ENCODE data around the gene ABCA4.
"Not testable (repeated sequence)": the region's sequence is repeated elsewhere in the genome, so short reads cannot be mapped to it uniquely, and the experiment has no call there.

The ABCA4 gene

DNA sequence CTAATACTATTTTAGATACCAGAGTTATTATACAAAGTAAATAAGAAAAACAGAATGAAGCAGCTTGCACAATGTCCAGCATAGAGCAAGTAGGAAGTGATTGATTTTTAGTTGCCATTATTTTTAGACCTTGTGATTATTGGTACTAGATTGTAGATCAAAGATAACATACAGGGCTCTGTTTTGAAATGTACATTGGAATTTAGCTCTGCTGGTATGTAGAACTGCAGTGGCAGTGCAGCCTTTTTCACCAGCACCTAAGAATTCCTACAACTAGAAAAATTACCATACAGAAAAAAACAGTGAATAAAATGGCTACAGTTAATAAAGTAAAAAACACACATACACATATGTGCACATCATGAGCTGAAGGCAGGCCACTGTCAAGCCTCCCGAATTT, 32.2 kb upstream of the ABCA4 start:
- TF ChIP-seq, protein P1, sequence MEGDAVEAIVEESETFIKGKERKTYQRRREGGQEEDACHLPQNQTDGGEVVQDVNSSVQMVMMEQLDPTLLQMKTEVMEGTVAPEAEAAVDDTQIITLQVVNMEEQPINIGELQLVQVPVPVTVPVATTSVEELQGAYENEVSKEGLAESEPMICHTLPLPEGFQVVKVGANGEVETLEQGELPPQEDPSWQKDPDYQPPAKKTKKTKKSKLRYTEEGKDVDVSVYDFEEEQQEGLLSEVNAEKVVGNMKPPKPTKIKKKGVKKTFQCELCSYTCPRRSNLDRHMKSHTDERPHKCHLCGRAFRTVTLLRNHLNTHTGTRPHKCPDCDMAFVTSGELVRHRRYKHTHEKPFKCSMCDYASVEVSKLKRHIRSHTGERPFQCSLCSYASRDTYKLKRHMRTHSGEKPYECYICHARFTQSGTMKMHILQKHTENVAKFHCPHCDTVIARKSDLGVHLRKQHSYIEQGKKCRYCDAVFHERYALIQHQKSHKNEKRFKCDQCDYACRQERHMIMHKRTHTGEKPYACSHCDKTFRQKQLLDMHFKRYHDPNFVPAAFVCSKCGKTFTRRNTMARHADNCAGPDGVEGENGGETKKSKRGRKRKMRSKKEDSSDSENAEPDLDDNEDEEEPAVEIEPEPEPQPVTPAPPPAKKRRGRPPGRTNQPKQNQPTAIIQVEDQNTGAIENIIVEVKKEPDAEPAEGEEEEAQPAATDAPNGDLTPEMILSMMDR (IDR thresholded peaks at IDR 0.05; ENCODE audit: extremely low read depth, missing control alignments): no peak
- no peak for DNase-seq (ENCODE audit: low spot score)

DNA sequence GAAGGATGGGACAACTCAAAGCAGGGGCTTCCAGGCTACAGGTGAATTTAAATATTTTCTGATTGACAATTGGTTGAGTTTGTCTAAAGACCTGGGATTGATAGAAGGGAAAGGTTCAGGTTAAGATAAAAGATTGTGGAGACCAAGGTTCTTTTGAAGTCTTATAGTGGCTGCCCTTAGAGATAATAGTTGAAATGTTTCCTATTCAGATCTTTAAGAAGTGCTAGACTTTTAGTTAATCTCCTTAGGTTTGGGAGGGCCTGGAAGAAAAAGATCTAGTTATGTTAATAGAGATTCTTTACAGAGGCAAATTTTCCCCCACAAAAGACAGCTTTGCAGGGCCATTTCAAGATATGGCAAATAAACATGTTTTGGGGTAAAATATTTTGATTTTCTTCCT, 28.2 kb upstream of the ABCA4 start:
- DNase-seq (ENCODE audit: low spot score): not testable (repeated sequence)

DNA sequence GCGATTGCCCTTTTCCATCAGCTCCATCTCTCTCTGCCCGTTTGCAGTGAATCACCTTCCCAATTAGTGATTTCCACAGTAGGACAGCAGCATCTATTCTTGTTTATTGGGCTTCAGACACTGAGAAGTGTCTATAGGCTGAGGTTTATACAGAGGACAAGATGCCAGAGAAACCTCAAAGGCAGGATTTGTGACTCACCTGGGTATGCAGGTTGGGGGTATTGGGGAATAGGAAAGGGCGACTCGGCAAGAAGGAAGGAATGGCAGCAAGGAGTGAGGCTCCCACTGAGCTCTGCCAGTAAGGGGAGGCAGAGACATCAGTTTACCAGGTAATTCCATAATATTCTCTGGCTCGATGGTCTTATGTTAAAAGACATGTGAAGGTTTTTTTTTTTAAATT, 25.3 kb upstream of the ABCA4 start:
- no peak for DNase-seq (ENCODE audit: low spot score)
- TF ChIP-seq, protein P1 (IDR thresholded peaks at IDR 0.05; ENCODE audit: extremely low read depth, missing control alignments): no peak

DNA sequence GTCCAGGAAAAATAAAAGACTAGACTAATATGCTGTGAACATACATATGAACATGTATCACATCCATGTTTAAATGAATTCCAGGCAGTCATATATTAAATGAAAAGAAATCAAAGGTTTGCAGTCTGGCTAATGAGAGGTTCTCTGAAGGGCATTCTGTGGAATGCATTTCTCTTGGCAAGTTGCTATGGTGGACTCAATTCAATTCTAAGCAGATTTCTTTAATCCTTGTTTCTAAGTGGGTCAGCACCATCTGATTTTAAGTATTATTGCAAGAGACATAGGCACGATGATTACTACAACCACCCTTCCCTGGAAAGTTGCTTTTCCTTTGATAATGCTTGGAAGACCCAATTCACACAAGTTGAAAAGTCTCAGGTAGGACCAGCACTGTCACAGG, 23.9 kb upstream of the ABCA4 start:
- DNase-seq (ENCODE audit: low spot score): no peak
- TF ChIP-seq, protein P1 (IDR thresholded peaks at IDR 0.05; ENCODE audit: extremely low read depth, missing control alignments): no peak

DNA sequence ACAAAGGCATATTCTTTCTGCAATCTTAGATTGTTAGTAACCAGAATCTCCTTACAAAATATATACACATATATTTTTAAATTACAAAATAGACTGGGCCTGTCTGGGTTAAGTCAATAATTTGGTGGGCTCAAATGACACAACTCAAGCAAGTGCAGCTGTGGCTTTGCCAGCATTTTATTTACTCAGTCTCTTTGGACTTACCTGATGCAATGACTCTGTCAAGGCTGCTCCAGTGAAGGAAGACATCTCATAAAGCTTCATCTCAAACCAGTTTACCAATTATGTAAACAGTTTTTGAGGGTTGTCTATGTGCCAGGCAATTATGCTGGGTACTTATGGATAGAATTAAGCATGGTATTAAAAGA, 22.8 kb upstream of the ABCA4 start:
- no peak for DNase-seq (ENCODE audit: low spot score)
- TF ChIP-seq, protein P1 (IDR thresholded peaks at IDR 0.05; ENCODE audit: extremely low read depth, missing control alignments): no peak

DNA sequence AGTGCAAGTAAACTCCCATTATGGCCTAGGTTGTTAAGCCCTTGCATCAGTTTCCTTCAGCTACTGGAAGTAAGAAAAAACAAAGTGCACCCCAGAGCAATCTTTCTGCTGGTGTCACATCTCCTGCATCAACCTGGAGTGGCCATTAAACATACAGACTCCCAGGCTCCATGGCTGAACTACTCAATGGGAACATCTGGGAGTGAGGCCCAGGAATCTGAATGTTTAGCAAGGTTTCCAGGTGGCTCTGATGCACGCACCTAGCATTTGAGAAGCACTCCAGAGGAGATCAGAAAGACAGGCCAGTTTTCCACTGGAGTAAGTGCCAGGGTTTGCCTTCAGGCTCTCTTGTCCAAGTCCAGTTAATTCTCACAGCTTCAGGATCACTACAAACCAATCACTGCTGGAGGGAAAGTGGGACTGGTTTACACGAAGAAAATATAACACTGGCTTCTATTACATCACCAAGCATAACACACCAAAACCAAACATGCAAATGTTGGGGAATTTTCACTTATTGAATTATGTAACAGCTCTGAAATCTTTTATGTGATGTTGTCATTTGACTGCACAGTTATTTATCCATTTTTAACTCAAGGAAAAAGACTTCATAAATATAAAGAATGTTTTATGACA, 22.3 kb upstream of the ABCA4 start:
- no peak for DNase-seq (ENCODE audit: low spot score)
- TF ChIP-seq, protein P1 (IDR thresholded peaks at IDR 0.05; ENCODE audit: extremely low read depth, missing control alignments): no peak

DNA sequence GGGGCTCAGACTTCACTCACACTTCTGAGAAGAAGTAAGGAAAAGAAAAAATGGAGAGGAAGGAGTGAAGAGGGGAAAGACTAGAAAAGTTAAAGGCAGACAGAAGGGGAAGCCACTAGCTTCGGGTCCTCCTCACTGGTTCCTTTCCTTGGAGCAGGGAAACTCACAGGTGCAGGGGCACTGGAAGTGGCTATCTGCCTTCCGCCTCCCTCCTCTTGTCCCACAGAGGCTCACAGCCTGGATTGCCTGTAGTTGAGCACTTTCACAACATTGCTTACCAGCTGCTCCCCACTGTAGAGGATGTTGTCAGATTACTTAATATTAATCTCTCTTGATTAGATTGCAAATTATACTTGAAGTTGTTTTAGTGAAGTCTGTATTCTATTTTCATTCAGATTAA, 21.6 kb upstream of the ABCA4 start:
- DNase-seq (ENCODE audit: low spot score): no peak
- TF ChIP-seq, protein P1 (IDR thresholded peaks at IDR 0.05; ENCODE audit: extremely low read depth, missing control alignments): no peak

DNA sequence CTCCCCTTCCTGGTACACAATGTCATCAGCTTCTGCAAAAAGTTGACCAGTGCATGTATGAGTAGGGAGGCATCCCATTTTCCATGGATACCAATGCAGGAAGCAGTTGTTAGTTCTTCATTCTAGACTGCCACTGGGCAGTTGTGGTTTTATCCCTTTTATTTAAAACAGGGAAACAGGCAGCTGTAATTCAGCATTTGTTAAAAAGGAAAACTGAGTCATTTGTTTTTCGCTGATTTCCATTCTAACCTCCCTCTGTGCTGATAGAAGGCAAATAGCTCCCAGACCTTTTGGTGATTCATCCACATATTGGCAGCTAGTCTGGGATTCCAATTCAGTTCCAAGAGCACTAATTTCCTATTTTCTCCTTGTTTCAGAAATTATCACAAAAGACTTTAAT, 21.1 kb upstream of the ABCA4 start:
- TF ChIP-seq, protein P1 (IDR thresholded peaks at IDR 0.05; ENCODE audit: extremely low read depth, missing control alignments): no peak
- no peak for DNase-seq (ENCODE audit: low spot score)

Data from GM20000 (cell line).